BJ (cell line): Measurements from ENCODE around the gene HCCS. TPM values are rescaled to one million over a fixed set of nuclear protein-coding genes. Genes with fewer than 3 reads are reported as not detected.

Experiments
- CTCF ChIA-PET: fragments of 350-600 bp; formaldehyde crosslinking; extraction: SDS; loops from one replicate; lab custom pipeline; 2021; ENCODE audit warnings: antibody characterized with exemption, inconsistent platforms; lab: Yijun Ruan, JAX
- POLR2A ChIA-PET: fragments of 300-600 bp; sonication (Branson Sonifier 250); formaldehyde crosslinking; extraction: SDS; loops from one replicate; lab custom pipeline; 2021; ENCODE audit warnings: antibody characterized with exemption; lab: Charles Lee
- DNase-seq: peaks from one replicate; pipeline ENCODE4 v3.0.0-alpha.2; 2011; ENCODE audit warnings: low read depth
- H3K27me3 ChIP-seq: 2 replicates; pipeline ENCODE4 v1.6.0; 2011; ENCODE audit warnings: low read length; ENCODE audit not compliant: control insufficient read depth, insufficient read depth
- H3K36me3 ChIP-seq: 2 replicates; pipeline ENCODE4 v1.5.1; 2011; ENCODE audit warnings: low read length; ENCODE audit not compliant: control insufficient read depth, insufficient read depth
- H3K4me3 ChIP-seq: 2 replicates; pipeline ENCODE4 v1.5.1; 2011; ENCODE audit warnings: low read depth, mild to moderate bottlenecking, control low read depth, low read length
- polyA plus RNA-seq: library from polyadenylated mRNA; depleted of rRNA; stranded (reverse); fragments of >200 nt; gene quantifications from 2 replicates; pipeline ENCODE4 v1.2.3, GENCODE V29; 2011
- TF ChIP-seq, protein P1 (sequence below): IDR thresholded peaks from 2 replicates; pipeline ENCODE4 v1.5.1; 2011; ENCODE audit warnings: low read depth, mild to moderate bottlenecking, control low read depth, inconsistent platforms, low read length, moderate library complexity; ENCODE audit not compliant: insufficient read depth

The HCCS gene
- polyA plus RNA-seq, 1 experiment = 18.9 TPM

DNA sequence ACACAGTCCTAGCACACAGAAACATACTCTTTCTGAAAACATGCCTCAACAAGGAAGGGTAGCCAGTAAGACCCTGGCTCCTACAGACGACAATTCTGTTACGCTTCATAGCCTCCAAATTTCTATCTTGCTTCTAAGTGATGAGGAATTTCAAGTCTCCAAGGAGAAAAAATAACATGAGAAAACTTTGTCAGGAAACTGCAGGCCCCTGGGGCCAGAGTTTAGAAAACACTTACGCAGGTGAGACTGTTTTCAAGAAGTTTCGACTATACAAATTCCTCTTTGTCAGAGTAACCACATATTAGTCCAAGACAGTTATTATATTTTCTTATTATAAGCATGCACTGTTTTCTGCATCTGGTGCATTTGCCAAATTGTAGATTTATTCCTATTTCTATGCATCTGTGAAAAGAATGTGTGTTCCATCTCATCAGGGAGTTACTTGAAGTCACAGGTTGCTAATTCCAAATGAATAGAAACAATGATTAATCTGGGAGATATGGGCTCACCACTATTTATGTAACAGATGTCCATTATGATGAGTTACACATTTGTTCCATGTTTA, 30.3 kb upstream of the HCCS start:
- POLR2A ChIA-PET = no interaction called here
- Histone ChIP-seq H3K27me3 (no peaks in the 10 kb centered on the region), H3K36me3 (no peaks in the 10 kb centered on the region), H3K4me3 (no peak overlapping the region)
- CTCF ChIA-PET = no interaction called here
- no peak for DNase-seq
- TF ChIP-seq, protein P1, sequence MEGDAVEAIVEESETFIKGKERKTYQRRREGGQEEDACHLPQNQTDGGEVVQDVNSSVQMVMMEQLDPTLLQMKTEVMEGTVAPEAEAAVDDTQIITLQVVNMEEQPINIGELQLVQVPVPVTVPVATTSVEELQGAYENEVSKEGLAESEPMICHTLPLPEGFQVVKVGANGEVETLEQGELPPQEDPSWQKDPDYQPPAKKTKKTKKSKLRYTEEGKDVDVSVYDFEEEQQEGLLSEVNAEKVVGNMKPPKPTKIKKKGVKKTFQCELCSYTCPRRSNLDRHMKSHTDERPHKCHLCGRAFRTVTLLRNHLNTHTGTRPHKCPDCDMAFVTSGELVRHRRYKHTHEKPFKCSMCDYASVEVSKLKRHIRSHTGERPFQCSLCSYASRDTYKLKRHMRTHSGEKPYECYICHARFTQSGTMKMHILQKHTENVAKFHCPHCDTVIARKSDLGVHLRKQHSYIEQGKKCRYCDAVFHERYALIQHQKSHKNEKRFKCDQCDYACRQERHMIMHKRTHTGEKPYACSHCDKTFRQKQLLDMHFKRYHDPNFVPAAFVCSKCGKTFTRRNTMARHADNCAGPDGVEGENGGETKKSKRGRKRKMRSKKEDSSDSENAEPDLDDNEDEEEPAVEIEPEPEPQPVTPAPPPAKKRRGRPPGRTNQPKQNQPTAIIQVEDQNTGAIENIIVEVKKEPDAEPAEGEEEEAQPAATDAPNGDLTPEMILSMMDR = no peak

DNA sequence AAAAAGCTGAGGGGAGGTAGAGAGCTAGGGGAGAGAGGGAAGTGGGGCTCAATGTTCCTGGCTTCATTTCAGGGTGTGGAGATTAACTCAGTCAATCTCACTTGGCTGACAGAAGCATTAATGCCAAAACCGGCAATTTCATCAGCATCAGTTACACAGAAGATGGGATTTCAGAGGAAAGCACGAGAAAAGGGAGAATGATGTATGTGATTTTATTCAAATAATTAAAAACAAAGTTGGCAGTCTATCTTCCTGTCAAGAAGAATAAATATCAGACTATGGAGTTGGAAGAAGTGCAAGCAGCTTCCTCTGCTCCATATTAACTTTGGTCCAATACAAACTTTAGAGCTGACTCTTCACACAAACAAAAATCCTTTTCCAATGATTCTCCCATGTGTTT, 29.6 kb upstream of the HCCS start:
- Histone ChIP-seq H3K36me3 (no peaks in the 10 kb centered on the region), H3K27me3 (no peaks in the 10 kb centered on the region), H3K4me3 (no peak overlapping the region)
- TF ChIP-seq, protein P1 = no peak
- CTCF ChIA-PET = no interaction called here
- POLR2A ChIA-PET = no interaction called here
- no peak for DNase-seq

DNA sequence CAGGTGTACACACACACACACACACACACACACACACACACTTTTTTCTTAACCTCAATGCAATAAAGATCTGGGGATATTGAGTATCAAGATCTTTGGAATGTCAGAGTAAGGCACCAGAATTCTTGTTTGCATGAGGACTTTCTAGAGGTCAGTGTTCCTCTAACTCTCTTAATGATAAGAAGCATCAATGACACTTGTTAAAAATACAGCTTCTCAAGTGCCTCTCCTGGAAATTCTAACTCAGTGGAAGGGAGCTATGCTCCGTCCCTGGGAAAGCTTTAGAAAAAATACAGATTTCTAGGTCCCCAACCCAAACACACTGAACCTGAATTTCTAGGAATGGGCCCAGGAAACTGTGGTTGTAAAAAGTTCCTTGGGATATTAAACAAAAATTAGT, 25.8 kb upstream of the HCCS start:
- Histone ChIP-seq H3K36me3 (no peaks in the 10 kb centered on the region), H3K27me3 (no peaks in the 10 kb centered on the region), H3K4me3 (no peak overlapping the region)
- DNase-seq = no peak
- TF ChIP-seq, protein P1 = no peak
- POLR2A ChIA-PET = no interaction called here
- CTCF ChIA-PET = no interaction called here

DNA sequence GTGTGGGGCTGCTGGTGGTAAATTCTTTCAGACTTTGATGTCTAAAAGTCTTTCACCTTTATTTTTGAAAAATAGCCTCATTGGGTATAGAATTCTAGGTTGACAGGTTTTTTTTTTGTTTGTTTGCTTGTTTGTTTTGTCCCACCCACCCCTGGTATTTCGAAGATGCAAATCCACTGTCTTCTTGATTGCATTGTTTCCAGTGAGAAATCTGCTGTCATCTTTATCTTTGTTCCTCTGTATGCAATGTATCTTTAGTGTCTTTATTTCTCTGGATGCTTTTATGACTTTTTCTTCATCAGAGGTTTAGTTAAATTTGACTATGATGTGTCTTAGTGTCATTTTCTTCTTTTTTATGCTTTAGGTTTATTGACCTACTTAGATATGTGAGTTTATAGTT, 21.3 kb upstream of the HCCS start:
- Histone ChIP-seq H3K4me3 (no peak overlapping the region), H3K36me3 (no peaks in the 10 kb centered on the region), H3K27me3 (no peaks in the 10 kb centered on the region)
- POLR2A ChIA-PET = no interaction called here
- TF ChIP-seq, protein P1 = no peak
- CTCF ChIA-PET = no interaction called here
- no peak for DNase-seq

DNA sequence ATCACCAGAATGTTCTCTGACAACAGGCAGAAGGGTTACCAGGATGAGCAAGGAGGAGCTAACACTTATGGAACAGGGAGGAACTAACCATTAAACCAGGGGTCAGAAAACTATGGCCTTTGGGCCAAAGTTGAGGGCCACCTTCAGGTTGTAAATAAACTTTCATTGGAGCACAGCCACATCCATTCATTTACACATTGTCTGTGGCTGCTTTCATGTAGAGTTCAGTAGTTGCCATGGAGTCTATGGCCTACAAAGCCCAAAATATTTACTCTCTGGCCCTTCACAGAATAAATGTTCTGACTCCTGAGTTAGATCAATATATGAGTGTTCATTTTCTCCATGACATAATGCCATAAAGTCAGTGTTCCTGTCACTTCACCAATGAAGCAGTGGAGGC, 13.2 kb upstream of the HCCS start:
- no peaks in the 10 kb centered on the region for H3K36me3 ChIP-seq
- DNase-seq = no peak
- no peaks in the 10 kb centered on the region for H3K27me3 ChIP-seq
- ChIA-PET CTCF (interaction anchor here (1.0 kb wide), 1 partner anchor 908 kb away, joined by 4 read pairs; no protein-coding TSS in a partner anchor), POLR2A (no interaction called here)
- TF ChIP-seq, protein P1 = no peak
- H3K4me3 ChIP-seq = no peak overlapping the region
